Panc1 (cell line): ENCODE measurements around the gene CCDC18.

ENCODE experiments used
- CTCF ChIP-seq: fragments of 450-650 bp; IDR thresholded peaks from 2 replicates; pipeline ENCODE4 v1.5.1; 2017; ENCODE audit warnings: mild to moderate bottlenecking
- POLR2AphosphoS5 ChIP-seq: IDR thresholded peaks from 2 replicates; pipeline ENCODE4 v1.6.1; 2012; ENCODE audit warnings: mild to moderate bottlenecking, low read depth, low read length, moderate library complexity
- REST ChIP-seq, 2 experiments: IDR thresholded peaks; 2 replicates each; pipeline ENCODE4 v1.6.1; 2011 to 2012; ENCODE audit warnings: low read depth in 2 of 2, control low read depth in 1 of 2, low read length in 1 of 2, mild to moderate bottlenecking in 1 of 2, moderate library complexity in 1 of 2; ENCODE audit not compliant: insufficient read depth in 1 of 2
- SIN3A ChIP-seq: IDR thresholded peaks from 2 replicates; pipeline ENCODE4 v1.6.1; 2012; ENCODE audit warnings: low read depth, mild to moderate bottlenecking, low read length, moderate library complexity, borderline replicate concordance; ENCODE audit not compliant: insufficient read depth

GRCh38 chr1:93154898-93155297, 25.6 kb upstream of the CCDC18 start:
- TF ChIP-seq POLR2AphosphoS5 = no peak
- no peak for TF ChIP-seq CTCF
- no peak for TF ChIP-seq SIN3A
- no peak for TF ChIP-seq REST (IDR thresholded peaks at IDR 0.05; ENCODE audit: insufficient read depth in 1 of 2, low read depth in 2 of 2, low read length in 1 of 2)
